Stimulated activated CD4-positive, alpha-beta T cell treated with anti-CD3 and anti-CD28 coated beads, Interleukin-15, amount 100 ng/mL, for 24 hours (primary cell): ENCODE data around the gene KDELR1.

ENCODE experiments used
- DNase-seq: peaks from one replicate; pipeline ENCODE4 v3.0.0-alpha.2; 2020

Gene KDELR1

GRCh38 chr19:48370955-48371354 is 20.4 kb downstream of the KDELR1 start:
- DNase-seq = no peak

- DNase-seq = no peak
Measured at GRCh38 chr19:48368936-48369335, 22.4 kb downstream of the KDELR1 start.

- DNase-seq = no peak
Measured at GRCh38 chr19:48367855-48368254, 23.5 kb downstream of the KDELR1 start.

GRCh38 chr19:48365602-48366001 is 25.7 kb downstream of the KDELR1 start:
- no peak for DNase-seq

- no peak for DNase-seq
Measured at GRCh38 chr19:48364598-48365348, 26.6 kb downstream of the KDELR1 start.

GRCh38 chr19:48363810-48364597 is 27.3 kb downstream of the KDELR1 start, which contains the start of the genes SYNGR4 and TMEM143:
Gene SYNGR4, plus strand, starts transcription at chr19:48364367. Its CDS starts 1,476 bp downstream, at chr19:48365843.
Gene TMEM143, minus strand, starts transcription at chr19:48363940. Its CDS starts 20 bp downstream, at chr19:48363920.
- DNase-seq = peak; percentile 97

- DNase-seq = no peak
Measured at GRCh38 chr19:48363500-48363809, 27.9 kb downstream of the KDELR1 start.

GRCh38 chr19:48362716-48363499 is 28.4 kb downstream of the KDELR1 start:
- peak; percentile 95 for DNase-seq

- no peak for DNase-seq
Measured at GRCh38 chr19:48361912-48362311, 29.4 kb downstream of the KDELR1 start.

GRCh38 chr19:48359123-48359522 is 32.2 kb downstream of the KDELR1 start:
- no peak for DNase-seq

GRCh38 chr19:48355365-48355954 is 35.9 kb downstream of the KDELR1 start:
- no peak for DNase-seq

GRCh38 chr19:48354332-48354992 is 36.9 kb downstream of the KDELR1 start:
- no peak for DNase-seq

GRCh38 chr19:48353677-48354076 is 37.7 kb downstream of the KDELR1 start:
- no peak for DNase-seq

GRCh38 chr19:48351341-48351752 is 40.0 kb downstream of the KDELR1 start:
- DNase-seq = peak; percentile 88

GRCh38 chr19:48350856-48351255 is 40.5 kb downstream of the KDELR1 start:
- no peak for DNase-seq

GRCh38 chr19:48348737-48349136 is 42.6 kb downstream of the KDELR1 start:
- no peak for DNase-seq

- no peak for DNase-seq
Measured at GRCh38 chr19:48348045-48348444, 43.3 kb downstream of the KDELR1 start.

GRCh38 chr19:48346191-48346590 is 45.2 kb downstream of the KDELR1 start:
- no peak for DNase-seq

- DNase-seq = no peak
Measured at GRCh38 chr19:48344892-48345291, 46.5 kb downstream of the KDELR1 start.

- no peak for DNase-seq
Measured at GRCh38 chr19:48342841-48343540, 48.4 kb downstream of the KDELR1 start.

GRCh38 chr19:48342414-48342738 is 49.0 kb downstream of the KDELR1 start:
- no peak for DNase-seq
